B cell (primary cell): ENCODE measurements around the gene RNU5B-1.

Source experiments
- CTCF ChIP-seq: fragments of 200-600 bp; IDR thresholded peaks from one replicate; pipeline ENCODE4 v1.8.0; 2022; ENCODE audit warnings: antibody characterized with exemption, mild to moderate bottlenecking
- EZH2 ChIP-seq: IDR thresholded peaks from 2 replicates; pipeline ENCODE4 v1.6.1; 2012; ENCODE audit warnings: borderline replicate concordance, low read depth, mild to moderate bottlenecking, moderate library complexity, low read length; ENCODE audit not compliant: insufficient read depth, poor library complexity, severe bottlenecking

GRCh38 chr15:65329984-65330735 is 25.7 kb downstream of the RNU5B-1 start:
- TF ChIP-seq EZH2 (no peak), CTCF (no peak)
